GM23338 (cell line): ENCODE data around the gene TPP1.

Experiments used
- CREB1 ChIP-seq: fragments of 250-450 bp; sonication (Bioruptor Pico); IDR thresholded peaks from 2 replicates; pipeline ENCODE4 v1.5.0; 2020; ENCODE audit warnings: low read depth, mild to moderate bottlenecking, moderate library complexity
- CTCF ChIP-seq, 2 experiments: fragments of 200-600 bp in 1 of 2; sonication (generic) in 1 of 2; conservative IDR thresholded peaks; 2 replicates each; pipeline versions ENCODE4 v1.5.1 to v1.6.1; 2016 to 2017; ENCODE audit warnings: antibody characterized with exemption in 2 of 2, low read depth in 2 of 2, mild to moderate bottlenecking in 2 of 2, moderate library complexity in 1 of 2
- ETS1 ChIP-seq: IDR thresholded peaks from 2 replicates; pipeline ENCODE4 v1.6.1; 2016; ENCODE audit warnings: antibody characterized with exemption
- EZH2 ChIP-seq: fragments of 200-600 bp; sonication (generic); IDR thresholded peaks from one replicate; pipeline ENCODE4 v1.8.0; 2017; ENCODE audit warnings: antibody characterized with exemption, mild to moderate bottlenecking, low read depth; ENCODE audit not compliant: unreplicated experiment
- EZH2phosphoT487 ChIP-seq: fragments of 200-600 bp; sonication (generic); IDR thresholded peaks from one replicate; pipeline ENCODE4 v1.8.1; 2018; ENCODE audit warnings: antibody characterized with exemption; ENCODE audit not compliant: unreplicated experiment
- JUNB ChIP-seq: IDR thresholded peaks from one replicate; pipeline ENCODE4 v1.6.1; 2016; ENCODE audit warnings: antibody characterized with exemption; ENCODE audit not compliant: unreplicated experiment
- NANOG ChIP-seq: IDR thresholded peaks from 2 replicates; pipeline ENCODE4 v1.6.1; 2016; ENCODE audit warnings: antibody characterized with exemption, borderline replicate concordance
- POLR2AphosphoS5 ChIP-seq: IDR thresholded peaks from 2 replicates; pipeline ENCODE4 v1.6.1; 2016; ENCODE audit warnings: antibody characterized with exemption, low read depth
- REST ChIP-seq: IDR thresholded peaks from one replicate; pipeline ENCODE4 v1.6.1; 2018; ENCODE audit warnings: antibody characterized with exemption; ENCODE audit not compliant: unreplicated experiment
- STAT1 ChIP-seq: IDR thresholded peaks from one replicate; pipeline ENCODE4 v1.6.1; 2016; ENCODE audit warnings: antibody characterized with exemption; ENCODE audit not compliant: unreplicated experiment
- ZNF114 ChIP-seq: fragments of 250-450 bp; sonication (Bioruptor Pico); IDR thresholded peaks from 2 replicates; pipeline ENCODE4 v1.5.0; 2020; ENCODE audit warnings: mild to moderate bottlenecking, moderate library complexity
- ZNF331 ChIP-seq: fragments of 250-450 bp; sonication (Bioruptor Pico); IDR thresholded peaks from 2 replicates; pipeline ENCODE4 v1.5.0; 2020; ENCODE audit warnings: low read depth, mild to moderate bottlenecking, moderate library complexity
- ZNF462 ChIP-seq: fragments of 250-450 bp; sonication (Bioruptor Pico); IDR thresholded peaks from 2 replicates; pipeline ENCODE4 v1.5.0; 2020; ENCODE audit warnings: mild to moderate bottlenecking, moderate library complexity

GRCh38 chr11:6621711-6622211 lies 2.5 kb upstream of the TPP1 start:
- no peak for TF ChIP-seq EZH2
- no peak for TF ChIP-seq CTCF (conservative IDR thresholded peaks at IDR 0.05; ENCODE audit: low read depth in 2 of 2)
- TF ChIP-seq POLR2AphosphoS5 = no peak
- TF ChIP-seq CREB1 (CRISPR knock-in tag) = no peak
- no peak for TF ChIP-seq NANOG
- TF ChIP-seq REST = no peak
- no peak for TF ChIP-seq ETS1
- no peak for TF ChIP-seq EZH2phosphoT487
- no peak for TF ChIP-seq ZNF331 (CRISPR knock-in tag)
- TF ChIP-seq JUNB = no peak
- TF ChIP-seq STAT1 = no peak
- no peak for TF ChIP-seq ZNF114 (CRISPR knock-in tag)
- no peak for TF ChIP-seq ZNF462 (CRISPR knock-in tag)
